Trophoblast cell (in vitro differentiated cells and primary cell): ENCODE results near the gene OR4F6.
"Not testable (repeated sequence)": the region's sequence is repeated elsewhere in the genome, so short reads cannot be mapped to it uniquely, and the experiment has no call there.

Source experiments
- DNase-seq, 2 donors: peaks; one replicate each; pipeline ENCODE4 v3.0.0-alpha.2; 2016
- H2AFZ ChIP-seq: 2 replicates; pipeline ENCODE4 v1.6.1; 2013; ENCODE audit warnings: low read length, moderate library complexity, mild to moderate bottlenecking; ENCODE audit not compliant: insufficient read depth, poor library complexity
- H2AK5ac ChIP-seq: 2 replicates; pipeline ENCODE4 v1.6.1; 2013; ENCODE audit warnings: mild to moderate bottlenecking, low read length
- H2BK120ac ChIP-seq: 2 replicates; pipeline ENCODE4 v1.6.1; 2013; ENCODE audit warnings: low read length, mild to moderate bottlenecking, moderate library complexity; ENCODE audit not compliant: insufficient read depth, poor library complexity
- H2BK12ac ChIP-seq: 2 replicates; pipeline ENCODE4 v1.6.1; 2013; ENCODE audit warnings: mild to moderate bottlenecking, low read length, moderate library complexity
- H2BK5ac ChIP-seq: 2 replicates; pipeline ENCODE4 v1.6.1; 2013; ENCODE audit warnings: low read length, low read depth, moderate library complexity, mild to moderate bottlenecking; ENCODE audit not compliant: poor library complexity
- H3K14ac ChIP-seq: 2 replicates; pipeline ENCODE4 v1.6.1; 2013; ENCODE audit warnings: mild to moderate bottlenecking, low read length
- H3K18ac ChIP-seq: 2 replicates; pipeline ENCODE4 v1.6.1; 2013; ENCODE audit warnings: mild to moderate bottlenecking, low read length
- H3K23ac ChIP-seq: 2 replicates; pipeline ENCODE4 v1.6.1; 2013; ENCODE audit warnings: low read length
- H3K27ac ChIP-seq: 2 replicates; pipeline ENCODE4 v1.5.1; 2013; ENCODE audit warnings: low read depth, mild to moderate bottlenecking, inconsistent platforms, low read length, moderate library complexity
- H3K27me3 ChIP-seq: 2 replicates; pipeline ENCODE4 v1.6.1; 2013; ENCODE audit warnings: inconsistent platforms, mild to moderate bottlenecking, low read length, moderate library complexity; ENCODE audit not compliant: insufficient read depth
- H3K36me3 ChIP-seq, 2 experiments: 1 replicate in 1 of 2; 2 replicates in 1 of 2; pipeline ENCODE4 v1.6.1; 2013; ENCODE audit warnings: low read length in 2 of 2, mild to moderate bottlenecking in 2 of 2, moderate library complexity in 1 of 2; ENCODE audit not compliant: insufficient read depth in 2 of 2, control insufficient read depth in 1 of 2
- H3K4ac ChIP-seq: 2 replicates; pipeline ENCODE4 v1.6.1; 2013; ENCODE audit warnings: low read depth, mild to moderate bottlenecking, low read length, moderate library complexity
- H3K4me1 ChIP-seq, 2 experiments: 1 replicate in 1 of 2; 2 replicates in 1 of 2; pipeline ENCODE4 v1.6.1; 2013; ENCODE audit warnings: low read length in 2 of 2, mild to moderate bottlenecking in 2 of 2, moderate library complexity in 1 of 2; ENCODE audit not compliant: insufficient read depth in 2 of 2, control insufficient read depth in 1 of 2
- H3K4me2 ChIP-seq: 2 replicates; pipeline ENCODE4 v1.6.1; 2013; ENCODE audit warnings: inconsistent platforms, mild to moderate bottlenecking, low read length, moderate library complexity
- H3K4me3 ChIP-seq: 2 replicates; pipeline ENCODE4 v1.5.1; 2013; ENCODE audit warnings: mild to moderate bottlenecking, low read depth, low read length, inconsistent platforms
- H3K79me1 ChIP-seq: one replicate; pipeline ENCODE4 v1.6.1; 2013; ENCODE audit warnings: low read length
- H3K79me2 ChIP-seq: 2 replicates; pipeline ENCODE4 v1.6.1; 2013; ENCODE audit warnings: low read length, mild to moderate bottlenecking; ENCODE audit not compliant: control insufficient read depth, insufficient read depth, poor library complexity
- H3K9ac ChIP-seq: 2 replicates; pipeline ENCODE4 v1.6.1; 2013; ENCODE audit warnings: mild to moderate bottlenecking, low read length
- H3K9me3 ChIP-seq: 2 replicates; pipeline ENCODE4 v1.6.1; 2013; ENCODE audit warnings: low read depth, mild to moderate bottlenecking, control low read depth, inconsistent platforms, low read length; ENCODE audit not compliant: insufficient read depth
- H4K12ac ChIP-seq: 2 replicates; pipeline ENCODE4 v1.6.1; 2013; ENCODE audit warnings: low read depth, mild to moderate bottlenecking, low read length, moderate library complexity
- H4K8ac ChIP-seq: 2 replicates; pipeline ENCODE4 v1.6.1; 2013; ENCODE audit warnings: low read depth, mild to moderate bottlenecking, low read length, moderate library complexity
- H4K91ac ChIP-seq: one replicate; pipeline ENCODE4 v1.6.1; 2013; ENCODE audit warnings: low read depth, mild to moderate bottlenecking, low read length, moderate library complexity
- WGBS: extraction: QIAGEN DNeasy Blood & Tissue Kit; methylation state at CpG from one replicate; pipeline ENCODE4 v1.1.7; 2013; ENCODE audit warnings: missing lambda C conversion rate; ENCODE audit not compliant: insufficient read length, insufficient coverage; ENCODE audit errors: extremely low coverage; 5-methylcytosine and 5-hydroxymethylcytosine counted together

The OR4F6 gene

DNA sequence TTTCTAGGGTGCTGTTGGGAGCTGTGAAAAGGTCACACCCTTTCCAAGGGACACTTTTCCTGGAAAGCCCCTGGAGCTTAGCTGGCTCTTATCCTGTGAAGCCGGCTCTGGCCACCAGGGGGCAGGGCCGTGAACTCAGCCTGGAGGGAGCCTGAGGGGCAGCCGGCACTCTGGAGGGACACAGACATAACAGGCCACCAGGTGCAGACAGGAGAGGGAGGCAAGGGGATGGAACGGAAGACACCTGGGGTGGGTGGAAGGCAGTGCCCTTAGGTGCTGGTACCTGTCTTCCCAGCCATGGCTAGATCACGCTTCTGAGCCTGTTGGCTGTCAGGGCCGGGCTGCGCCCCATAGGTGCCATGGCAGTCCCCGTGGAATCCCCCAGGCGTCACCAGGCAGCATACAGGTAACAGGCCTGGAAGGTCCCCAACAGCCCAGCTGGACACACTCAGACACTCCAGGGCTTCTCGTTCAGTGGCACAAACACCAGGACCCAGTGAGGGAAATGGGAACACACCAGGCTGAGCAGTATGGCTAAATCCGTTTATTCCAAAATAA is 36.1 kb upstream of the OR4F6 start:
- not testable (repeated sequence) for H3K4me3 ChIP-seq, H2BK120ac ChIP-seq, DNase-seq, H2BK12ac ChIP-seq, H4K91ac ChIP-seq, H3K36me3 ChIP-seq, H3K4me1 ChIP-seq, H4K12ac ChIP-seq, H3K79me1 ChIP-seq, H3K14ac ChIP-seq, H3K27ac ChIP-seq, H3K18ac ChIP-seq, H3K23ac ChIP-seq, H2AK5ac ChIP-seq, H3K27me3 ChIP-seq, H4K8ac ChIP-seq, H3K79me2 ChIP-seq, H2AFZ ChIP-seq, H3K4me2 ChIP-seq, H3K4ac ChIP-seq, H3K9ac ChIP-seq, H2BK5ac ChIP-seq
- WGBS = no CpG with 5 or more reads among the region's 11 CpGs
- H3K9me3 ChIP-seq = peaks cover 15% of the 10 kb centered on the region

DNA sequence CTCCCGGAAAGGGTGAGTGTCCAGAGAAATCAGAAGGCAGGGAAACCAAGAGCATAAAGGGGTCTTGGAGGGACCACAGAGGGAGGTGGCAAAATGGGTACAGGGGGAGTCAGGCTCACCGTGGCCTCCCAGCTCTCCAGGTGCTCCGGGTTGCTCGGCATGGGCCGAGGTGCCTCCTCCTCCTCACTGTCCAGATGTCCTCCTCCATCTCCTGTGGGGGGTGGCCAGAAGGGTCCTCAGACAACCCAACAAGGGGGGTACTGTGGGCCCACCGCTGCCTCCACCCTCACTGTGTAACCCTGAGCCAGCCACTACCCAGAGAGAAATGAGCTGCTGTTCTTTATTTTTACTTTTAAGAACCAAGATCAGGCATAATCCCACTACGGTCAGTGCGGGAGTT is 30.4 kb upstream of the OR4F6 start:
- Histone ChIP-seq H3K4me1 (no peaks in the 10 kb centered on the region), H3K9ac (no peak overlapping the region)

DNA sequence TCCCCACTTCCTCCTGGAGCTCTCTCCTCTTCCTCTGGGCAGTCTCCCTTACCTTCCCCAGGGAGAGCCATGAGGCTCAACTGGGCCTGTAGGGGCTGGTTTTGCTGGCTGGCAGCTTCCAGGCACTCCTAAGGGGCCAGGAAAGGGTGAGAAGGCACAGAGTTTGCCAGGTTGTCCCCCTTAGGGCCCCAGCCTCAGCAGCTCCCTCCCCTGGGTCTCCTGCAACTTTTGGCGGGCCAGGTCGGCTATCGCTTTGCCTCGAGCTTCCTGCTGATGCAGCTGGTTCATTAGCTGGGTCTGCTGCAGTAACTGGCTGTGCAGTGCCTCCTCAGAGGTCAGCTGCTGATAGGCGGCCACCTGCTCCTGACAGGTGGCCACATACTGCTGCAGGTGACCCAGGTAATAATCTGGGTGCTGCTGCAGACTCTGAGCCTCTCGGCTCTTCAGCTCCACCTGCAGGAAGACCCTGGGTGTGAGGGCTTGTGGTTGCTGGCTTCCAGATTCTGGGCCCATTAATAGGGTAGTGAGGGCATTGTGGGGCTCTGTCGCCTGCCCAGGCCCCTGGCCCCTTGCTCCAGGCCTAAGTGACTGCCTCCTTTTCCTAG is 29.7 kb upstream of the OR4F6 start:
- H2BK5ac ChIP-seq = no peak overlapping the region
- H2BK12ac ChIP-seq = no peak overlapping the region
- H3K4me2 ChIP-seq = no peak overlapping the region
- peaks cover 16% of the 10 kb centered on the region for H3K9me3 ChIP-seq
- no peak overlapping the region for H4K12ac ChIP-seq
- no peak overlapping the region for H3K9ac ChIP-seq
- H3K27me3 ChIP-seq = no peaks in the 10 kb centered on the region
- H3K4me1 ChIP-seq = no peaks in the 10 kb centered on the region
- no peak overlapping the region for H3K27ac ChIP-seq
- no peak overlapping the region for H3K14ac ChIP-seq
- H2AK5ac ChIP-seq = no peak overlapping the region
- H4K8ac ChIP-seq = no peak overlapping the region
- DNase-seq = no peak
- no peak overlapping the region for H3K18ac ChIP-seq
- H3K79me1 ChIP-seq = no peaks in the 10 kb centered on the region
- H4K91ac ChIP-seq = no peak overlapping the region
- no peak overlapping the region for H2BK120ac ChIP-seq
- H3K79me2 ChIP-seq = no peaks in the 10 kb centered on the region
- no peaks in the 10 kb centered on the region for H3K36me3 ChIP-seq
- no peak overlapping the region for H3K4me3 ChIP-seq
- H3K4ac ChIP-seq = no peak overlapping the region
- WGBS = no CpG with 5 or more reads among the region's 7 CpGs
- no peak overlapping the region for H3K23ac ChIP-seq
- H2AFZ ChIP-seq = no peak overlapping the region

More for the DNA sequence above, 30.4 kb upstream of the OR4F6 start:
- Histone ChIP-seq H3K27ac (no peak overlapping the region), H3K36me3 (no peaks in the 10 kb centered on the region), H3K79me1 (no peaks in the 10 kb centered on the region), H4K12ac (no peak overlapping the region), H2AK5ac (no peak overlapping the region), H3K4ac (no peak overlapping the region), H2AFZ (no peak overlapping the region), H2BK12ac (no peak overlapping the region), H4K91ac (no peak overlapping the region), H2BK120ac (no peak overlapping the region), H3K9me3 (peaks cover 16% of the 10 kb centered on the region), H3K79me2 (no peaks in the 10 kb centered on the region), H3K23ac (no peak overlapping the region), H3K27me3 (no peaks in the 10 kb centered on the region), H3K18ac (no peak overlapping the region), H3K14ac (no peak overlapping the region), H3K4me2 (no peak overlapping the region), H4K8ac (no peak overlapping the region), H2BK5ac (no peak overlapping the region), H3K4me3 (no peak overlapping the region)
- no peak for DNase-seq
- no CpG with 5 or more reads among the region's 8 CpGs for WGBS

DNA sequence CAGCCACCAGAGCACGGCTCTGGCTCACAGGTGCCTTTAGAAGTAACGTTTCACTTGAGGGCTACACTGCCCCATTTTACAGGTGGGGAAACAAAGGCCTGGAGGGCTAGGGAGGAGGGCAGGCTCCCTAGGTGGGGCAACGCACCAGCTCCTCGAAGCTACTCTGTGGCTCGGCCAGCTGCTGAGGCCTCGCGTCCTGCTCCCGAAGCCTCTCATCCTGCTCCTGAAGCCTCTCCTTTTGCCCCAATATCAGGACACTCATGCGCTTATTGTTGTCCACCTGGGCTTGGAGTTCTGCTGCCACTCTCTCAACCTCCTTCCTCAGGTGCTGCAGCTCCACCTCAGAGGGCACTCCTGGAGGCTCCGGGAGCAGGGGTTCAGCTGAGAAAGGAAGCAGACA is 28.2 kb upstream of the OR4F6 start:
- Histone ChIP-seq H3K79me2 (no peaks in the 10 kb centered on the region), H2BK120ac (no peak overlapping the region), H4K8ac (no peak overlapping the region), H2AK5ac (no peak overlapping the region), H2BK12ac (no peak overlapping the region), H3K79me1 (no peaks in the 10 kb centered on the region), H3K14ac (no peak overlapping the region), H4K12ac (no peak overlapping the region), H4K91ac (no peak overlapping the region), H3K4me3 (no peak overlapping the region), H3K36me3 (no peaks in the 10 kb centered on the region), H3K27ac (no peak overlapping the region), H3K4ac (no peak overlapping the region), H2BK5ac (no peak overlapping the region), H3K9ac (no peak overlapping the region), H3K23ac (no peak overlapping the region), H3K27me3 (no peaks in the 10 kb centered on the region), H2AFZ (no peak overlapping the region), H3K9me3 (peaks cover 19% of the 10 kb centered on the region), H3K18ac (no peak overlapping the region), H3K4me2 (no peak overlapping the region), H3K4me1 (peaks cover 0 to 4% of the 10 kb centered on the region in 2 experiments)
- DNase-seq = no peak
- WGBS = no CpG with 5 or more reads among the region's 10 CpGs
